Measurements from ENCODE around the gene SLCO4A1.

DNA sequence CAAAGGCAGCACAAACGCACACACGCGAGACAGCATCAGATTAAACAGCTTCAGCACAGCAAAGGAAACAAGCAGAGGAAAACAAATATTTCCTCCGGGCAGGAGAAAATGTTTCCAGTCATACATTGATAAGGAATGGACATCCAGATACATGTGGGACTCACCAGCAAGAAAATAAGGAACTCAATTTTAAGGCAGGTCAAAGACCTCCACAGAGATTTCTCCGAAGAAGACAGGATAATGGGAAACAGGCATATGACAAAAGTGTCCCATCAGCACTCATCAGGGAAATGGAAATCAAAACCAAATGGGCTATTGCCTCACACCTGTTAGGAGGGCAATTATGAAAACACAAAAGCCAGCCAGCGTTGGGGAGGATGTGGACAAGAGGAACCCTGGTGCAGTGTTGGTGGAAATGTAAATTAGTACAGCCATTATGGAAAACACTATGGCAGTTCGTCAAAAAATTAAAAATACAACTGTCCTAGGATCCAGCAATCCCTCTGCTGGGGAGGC lies 9.7 kb upstream of the SLCO4A1 start:
- TF ChIP-seq, protein P1, sequence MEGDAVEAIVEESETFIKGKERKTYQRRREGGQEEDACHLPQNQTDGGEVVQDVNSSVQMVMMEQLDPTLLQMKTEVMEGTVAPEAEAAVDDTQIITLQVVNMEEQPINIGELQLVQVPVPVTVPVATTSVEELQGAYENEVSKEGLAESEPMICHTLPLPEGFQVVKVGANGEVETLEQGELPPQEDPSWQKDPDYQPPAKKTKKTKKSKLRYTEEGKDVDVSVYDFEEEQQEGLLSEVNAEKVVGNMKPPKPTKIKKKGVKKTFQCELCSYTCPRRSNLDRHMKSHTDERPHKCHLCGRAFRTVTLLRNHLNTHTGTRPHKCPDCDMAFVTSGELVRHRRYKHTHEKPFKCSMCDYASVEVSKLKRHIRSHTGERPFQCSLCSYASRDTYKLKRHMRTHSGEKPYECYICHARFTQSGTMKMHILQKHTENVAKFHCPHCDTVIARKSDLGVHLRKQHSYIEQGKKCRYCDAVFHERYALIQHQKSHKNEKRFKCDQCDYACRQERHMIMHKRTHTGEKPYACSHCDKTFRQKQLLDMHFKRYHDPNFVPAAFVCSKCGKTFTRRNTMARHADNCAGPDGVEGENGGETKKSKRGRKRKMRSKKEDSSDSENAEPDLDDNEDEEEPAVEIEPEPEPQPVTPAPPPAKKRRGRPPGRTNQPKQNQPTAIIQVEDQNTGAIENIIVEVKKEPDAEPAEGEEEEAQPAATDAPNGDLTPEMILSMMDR (IDR thresholded peaks at IDR 0.05): no peak
- TF ChIP-seq POLR2A (IDR thresholded peaks at IDR 0.05): no peak

All from esophagus squamous epithelium (tissue), 4 donors.